ENCODE data around the gene RAP1GAP2.

GRCh38 chr17:2802574-2802973 lies 6.3 kb downstream of the RAP1GAP2 start:
- TF ChIP-seq CTCF (IDR thresholded peaks at IDR 0.05 in 4 of 5, conservative IDR thresholded peaks at IDR 0.05 in 1 of 5) (no peak), POLR2A (IDR thresholded peaks at IDR 0.05) (no peak)

Data from gastrocnemius medialis (tissue), 4 donors.